HCT116 (cell line): Measurements from ENCODE around the gene ZNHIT3. TPM values are rescaled to one million over a fixed set of nuclear protein-coding genes. Genes with fewer than 3 reads are reported as not detected.

Source experiments
- ATAC-seq: fragments of 200-7000 bp; cut with Tn5 transposase; 2 replicates; pipeline ENCODE4 v1.9.1; 2020; ENCODE audit warnings: mild to moderate bottlenecking, moderate library complexity
- BruUV-seq: library from RNA; stranded (reverse); fragments of 400-500 nt; replicated peaks from 2 replicates; lab custom pipeline; 2021; lab: Mats Ljungman, UMichigan
- CTCF ChIA-PET: fragments of 300-600 bp; sonication (Branson Sonifier 250); formaldehyde crosslinking; loops from one replicate; lab custom pipeline; 2021; ENCODE audit warnings: antibody characterized with exemption; lab: Charles Lee
- POLR2A ChIA-PET: fragments of 300-600, 350-600 bp; sonication (Branson Sonifier 250); formaldehyde crosslinking; loops from one replicate; lab custom pipeline; 2021; ENCODE audit warnings: antibody characterized with exemption; lab: Charles Lee
- RAD21 ChIA-PET, 2 experiments: fragments of 300-600 bp; sonication (Branson Sonifier 250); formaldehyde crosslinking; loops; one replicate each; lab custom pipeline; 2023; ENCODE audit warnings: low total read pairs in 2 of 2; ENCODE audit not compliant: uncharacterized antibody in 2 of 2, unreplicated experiment in 2 of 2, low non-redundant PET in 1 of 2; lab: Charles Lee
- DNase-seq: peaks from one replicate; pipeline ENCODE4 v3.0.0-alpha.2; 2010; ENCODE audit warnings: low read depth, low spot score
- H2AFZ ChIP-seq: fragments of 200-600 bp; shearing (Covaris generic), sonication (generic); 2 replicates; pipeline ENCODE4 v1.6.1; 2017; ENCODE audit warnings: low read depth, mixed run types, mixed read lengths, antibody characterized with exemption, low read length; ENCODE audit not compliant: poor library complexity, severe bottlenecking
- H3K27ac ChIP-seq: 2 replicates; pipeline ENCODE4 v1.5.1; 2012; ENCODE audit warnings: low read depth, low read length
- H3K27me3 ChIP-seq: fragments of 200-600 bp; sonication (generic); 2 replicates; pipeline ENCODE4 v1.6.1; 2016; ENCODE audit warnings: mixed run types, low read length, mixed read lengths; ENCODE audit not compliant: insufficient read depth
- H3K36me3 ChIP-seq, 2 experiments: fragments of 200-500 bp in 1 of 2; fragments of 200-600 bp in 1 of 2; sonication (Bioruptor generic) in 1 of 2; sonication (generic) in 1 of 2; 2 replicates each; pipeline versions ENCODE4 v1.5.1 to v1.6.1; 2014 to 2016; ENCODE audit warnings: low read length in 2 of 2, inconsistent platforms in 1 of 2, mixed read lengths in 1 of 2, mixed run types in 1 of 2; ENCODE audit not compliant: insufficient read depth in 2 of 2, control insufficient read depth in 1 of 2
- H3K4me1 ChIP-seq, 2 experiments: fragments of 200-600 bp in 1 of 2; sonication (generic) in 1 of 2; 2 replicates each; pipeline versions ENCODE4 v1.5.1 to v1.6.1; 2012 to 2017; ENCODE audit warnings: low read length in 2 of 2, inconsistent platforms in 1 of 2, mild to moderate bottlenecking in 1 of 2, mixed read lengths in 1 of 2, mixed run types in 1 of 2, moderate library complexity in 1 of 2; ENCODE audit not compliant: insufficient read depth in 2 of 2, control insufficient read depth in 1 of 2
- H3K4me2 ChIP-seq: fragments of 200-600 bp; sonication (generic); 2 replicates; pipeline ENCODE4 v1.6.1; 2017; ENCODE audit warnings: mixed run types, low read length, mixed read lengths
- H3K4me3 ChIP-seq, 2 experiments: fragments of 200-600 bp in 1 of 2; sonication (generic) in 1 of 2; replicated peaks in 1 of 2; 2 replicates each; pipeline ENCODE4 v1.5.1; 2011 to 2016; ENCODE audit warnings: low read length in 2 of 2, control low read depth in 1 of 2, low read depth in 1 of 2, mild to moderate bottlenecking in 1 of 2, mixed read lengths in 1 of 2, mixed run types in 1 of 2
- H3K79me2 ChIP-seq: fragments of 200-600 bp; sonication (generic); 2 replicates; pipeline ENCODE4 v1.6.1; 2017; ENCODE audit warnings: mild to moderate bottlenecking, mixed run types, low read length, moderate library complexity, mixed read lengths; ENCODE audit not compliant: insufficient read depth
- H3K9ac ChIP-seq: fragments of 200-600 bp; sonication (generic); 2 replicates; pipeline ENCODE4 v1.6.1; 2016; ENCODE audit warnings: low read length, mixed read lengths
- H3K9me2 ChIP-seq: fragments of 200-600 bp; sonication (generic), shearing (Covaris generic); 2 replicates; pipeline ENCODE4 v1.6.1; 2017; ENCODE audit warnings: mixed run types, mild to moderate bottlenecking, moderate library complexity; ENCODE audit not compliant: insufficient read depth
- H3K9me3 ChIP-seq, 2 experiments: fragments of 200-500 bp in 1 of 2; fragments of 200-600 bp in 1 of 2; sonication (Bioruptor generic) in 1 of 2; sonication (generic) in 1 of 2; 2 replicates each; pipeline ENCODE4 v1.6.1; 2014 to 2017; ENCODE audit warnings: low read length in 2 of 2, mixed read lengths in 2 of 2, inconsistent platforms in 1 of 2, low read depth in 1 of 2, mild to moderate bottlenecking in 1 of 2, mixed run types in 1 of 2, moderate library complexity in 1 of 2; ENCODE audit not compliant: control insufficient read depth in 1 of 2, insufficient read depth in 1 of 2
- H4K20me1 ChIP-seq: fragments of 200-600 bp; sonication (generic), shearing (Covaris generic); 2 replicates; pipeline ENCODE4 v1.6.1; 2017; ENCODE audit warnings: mixed run types, mild to moderate bottlenecking, moderate library complexity; ENCODE audit not compliant: insufficient read depth
- EGR1 ChIP-seq: IDR thresholded peaks from 2 replicates; pipeline ENCODE4 v1.6.1; 2012; ENCODE audit warnings: low read depth
- FOSL1 ChIP-seq: IDR thresholded peaks from 2 replicates; pipeline ENCODE4 v1.6.1; 2012; ENCODE audit warnings: low read depth
- POLR2AphosphoS5 ChIP-seq: IDR thresholded peaks from 2 replicates; pipeline ENCODE4 v1.6.1; 2011; ENCODE audit warnings: mild to moderate bottlenecking, low read depth, low read length, moderate library complexity
- RAD21 ChIP-seq: IDR thresholded peaks from 2 replicates; pipeline ENCODE4 v1.6.1; 2012; ENCODE audit warnings: low read depth, mild to moderate bottlenecking
- SRF ChIP-seq: IDR thresholded peaks from 2 replicates; pipeline ENCODE4 v1.6.1; 2012; ENCODE audit warnings: low read depth
- ZBTB33 ChIP-seq: IDR thresholded peaks from 2 replicates; pipeline ENCODE4 v1.6.1; 2011; ENCODE audit warnings: mild to moderate bottlenecking, low read length, moderate library complexity; ENCODE audit not compliant: insufficient replicate concordance; ENCODE audit errors: extremely low read depth
- ZNF274 ChIP-seq: fragments of 200-500 bp; sonication (Bioruptor generic); IDR thresholded peaks from 2 replicates; pipeline ENCODE4 v1.6.1; 2014; ENCODE audit warnings: mild to moderate bottlenecking, low read depth, low read length, inconsistent platforms
- intact Hi-C: fragments of 100-400 bp; cut with micrococcal nuclease; formaldehyde crosslinking; loops from 2 replicates; pipeline ENCODE4 v1.10.0; 2022
- total RNA-seq: library from RNA; stranded (reverse); gene quantifications from one replicate; pipeline ENCODE4 v1.2.1, GENCODE V29; 2021; ENCODE audit not compliant: unreplicated experiment
- TF ChIP-seq, protein P1 (sequence below): IDR thresholded peaks from 2 replicates; pipeline ENCODE4 v1.6.1; 2012; ENCODE audit warnings: low read depth

The ZNHIT3 gene
- total RNA-seq, 1 experiment from 2014 or later, result 33.9 TPM

- POLR2A ChIA-PET, result no interaction called here
- ATAC-seq, result no peak
- no peak overlapping the region for H3K4me2 ChIP-seq
- TF ChIP-seq ZNF274 (no peak), POLR2AphosphoS5 (no peak), ZBTB33 (no peak), EGR1 (no peak), FOSL1 (no peak), RAD21 (no peak), SRF (no peak)
- TF ChIP-seq, protein P1, sequence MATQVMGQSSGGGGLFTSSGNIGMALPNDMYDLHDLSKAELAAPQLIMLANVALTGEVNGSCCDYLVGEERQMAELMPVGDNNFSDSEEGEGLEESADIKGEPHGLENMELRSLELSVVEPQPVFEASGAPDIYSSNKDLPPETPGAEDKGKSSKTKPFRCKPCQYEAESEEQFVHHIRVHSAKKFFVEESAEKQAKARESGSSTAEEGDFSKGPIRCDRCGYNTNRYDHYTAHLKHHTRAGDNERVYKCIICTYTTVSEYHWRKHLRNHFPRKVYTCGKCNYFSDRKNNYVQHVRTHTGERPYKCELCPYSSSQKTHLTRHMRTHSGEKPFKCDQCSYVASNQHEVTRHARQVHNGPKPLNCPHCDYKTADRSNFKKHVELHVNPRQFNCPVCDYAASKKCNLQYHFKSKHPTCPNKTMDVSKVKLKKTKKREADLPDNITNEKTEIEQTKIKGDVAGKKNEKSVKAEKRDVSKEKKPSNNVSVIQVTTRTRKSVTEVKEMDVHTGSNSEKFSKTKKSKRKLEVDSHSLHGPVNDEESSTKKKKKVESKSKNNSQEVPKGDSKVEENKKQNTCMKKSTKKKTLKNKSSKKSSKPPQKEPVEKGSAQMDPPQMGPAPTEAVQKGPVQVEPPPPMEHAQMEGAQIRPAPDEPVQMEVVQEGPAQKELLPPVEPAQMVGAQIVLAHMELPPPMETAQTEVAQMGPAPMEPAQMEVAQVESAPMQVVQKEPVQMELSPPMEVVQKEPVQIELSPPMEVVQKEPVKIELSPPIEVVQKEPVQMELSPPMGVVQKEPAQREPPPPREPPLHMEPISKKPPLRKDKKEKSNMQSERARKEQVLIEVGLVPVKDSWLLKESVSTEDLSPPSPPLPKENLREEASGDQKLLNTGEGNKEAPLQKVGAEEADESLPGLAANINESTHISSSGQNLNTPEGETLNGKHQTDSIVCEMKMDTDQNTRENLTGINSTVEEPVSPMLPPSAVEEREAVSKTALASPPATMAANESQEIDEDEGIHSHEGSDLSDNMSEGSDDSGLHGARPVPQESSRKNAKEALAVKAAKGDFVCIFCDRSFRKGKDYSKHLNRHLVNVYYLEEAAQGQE, result no peak
- TF ChIP-seq, all 23 proteins: peak for 0
- no TSS peak for BruUV-seq
- H4K20me1 ChIP-seq, result no peaks in the 10 kb centered on the region
- no peaks in the 10 kb centered on the region for H3K27me3 ChIP-seq
- no peaks in the 10 kb centered on the region for H3K9me3 ChIP-seq
- H3K4me1 ChIP-seq, result no peaks in the 10 kb centered on the region
- H3K4me3 ChIP-seq, result no peak overlapping the region
- no peak overlapping the region for H3K9ac ChIP-seq
- DNase-seq, result no peak
- H3K36me3 ChIP-seq, result peaks cover 32 to 74% of the 10 kb centered on the region in 2 experiments
- no peak overlapping the region for H3K27ac ChIP-seq
- H2AFZ ChIP-seq, result no peak overlapping the region
- RAD21 ChIA-PET, result no interaction called here
- H3K9me2 ChIP-seq, result no peaks in the 10 kb centered on the region
- intact Hi-C loops, result no loop called here
- CTCF ChIA-PET, result no interaction called here
- H3K79me2 ChIP-seq, result no peaks in the 10 kb centered on the region
Measured at GRCh38 chr17:36511216-36511615, 24.7 kb downstream of the ZNHIT3 start.
